ENCODE data around the gene PAX2. TPM values are rescaled to one million over a fixed set of nuclear protein-coding genes. Genes with fewer than 3 reads are reported as not detected.

PAX2 gene
- total RNA-seq, 1 experiment from 2014 or later, result not detected

DNA sequence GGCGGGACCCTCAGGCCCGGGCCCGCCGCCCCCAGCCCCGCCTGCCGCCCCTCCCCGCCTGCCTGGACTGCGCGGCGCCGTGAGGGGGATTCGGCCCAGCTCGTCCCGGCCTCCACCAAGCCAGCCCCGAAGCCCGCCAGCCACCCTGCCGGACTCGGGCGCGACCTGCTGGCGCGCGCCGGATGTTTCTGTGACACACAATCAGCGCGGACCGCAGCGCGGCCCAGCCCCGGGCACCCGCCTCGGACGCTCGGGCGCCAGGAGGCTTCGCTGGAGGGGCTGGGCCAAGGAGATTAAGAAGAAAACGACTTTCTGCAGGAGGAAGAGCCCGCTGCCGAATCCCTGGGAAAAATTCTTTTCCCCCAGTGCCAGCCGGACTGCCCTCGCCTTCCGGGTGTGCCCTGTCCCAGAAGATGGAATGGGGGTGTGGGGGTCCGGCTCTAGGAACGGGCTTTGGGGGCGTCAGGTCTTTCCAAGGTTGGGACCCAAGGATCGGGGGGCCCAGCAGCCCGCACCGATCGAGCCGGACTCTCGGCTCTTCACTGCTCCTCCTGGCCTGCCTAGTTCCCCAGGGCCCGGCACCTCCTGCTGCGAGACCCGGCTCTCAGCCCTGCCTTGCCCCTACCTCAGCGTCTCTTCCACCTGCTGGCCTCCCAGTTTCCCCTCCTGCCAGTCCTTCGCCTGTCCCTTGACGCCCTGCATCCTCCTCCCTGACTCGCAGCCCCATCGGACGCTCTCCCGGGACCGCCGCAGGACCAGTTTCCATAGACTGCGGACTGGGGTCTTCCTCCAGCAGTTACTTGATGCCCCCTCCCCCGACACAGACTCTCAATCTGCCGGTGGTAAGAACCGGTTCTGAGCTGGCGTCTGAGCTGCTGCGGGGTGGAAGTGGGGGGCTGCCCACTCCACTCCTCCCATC lies 82.7 kb downstream of the PAX2 start:
- ChIA-PET POLR2A (ENCODE audit: unreplicated experiment) (no interaction called here), CTCF (no interaction called here)
- Histone ChIP-seq H4K20me1 (ENCODE audit: insufficient read depth) (no peaks in the 10 kb centered on the region), H3K79me2 (ENCODE audit: low read depth) (no peaks in the 10 kb centered on the region), H2AFZ (no peak overlapping the region), H3K27ac (no peak overlapping the region), H3K4me1 (replicated peaks; ENCODE audit: insufficient read depth) (no peaks in the 10 kb centered on the region), H3F3A (ENCODE audit: insufficient read depth, low read depth) (no peaks in the 10 kb centered on the region), H3K4me2 (no peak overlapping the region), H3K27me3 (ENCODE audit: insufficient read depth, low read depth) (peaks cover 12% of the 10 kb centered on the region), H3K9me2 (ENCODE audit: insufficient read depth) (no peaks in the 10 kb centered on the region), H3K36me3 (ENCODE audit: low read depth) (no peaks in the 10 kb centered on the region), H3K4me3 (no peak overlapping the region), H3K9me3 (ENCODE audit: insufficient read depth, low read depth) (no peaks in the 10 kb centered on the region)
- DNase-seq, result peak in 1 of 2 experiments; percentile 6
- no TSS peak for BruUV-seq (replicated peaks)
- intact Hi-C loops (cut with micrococcal nuclease; ENCODE audit: unreplicated experiment), result no loop called here
- TF ChIP-seq, protein P1, sequence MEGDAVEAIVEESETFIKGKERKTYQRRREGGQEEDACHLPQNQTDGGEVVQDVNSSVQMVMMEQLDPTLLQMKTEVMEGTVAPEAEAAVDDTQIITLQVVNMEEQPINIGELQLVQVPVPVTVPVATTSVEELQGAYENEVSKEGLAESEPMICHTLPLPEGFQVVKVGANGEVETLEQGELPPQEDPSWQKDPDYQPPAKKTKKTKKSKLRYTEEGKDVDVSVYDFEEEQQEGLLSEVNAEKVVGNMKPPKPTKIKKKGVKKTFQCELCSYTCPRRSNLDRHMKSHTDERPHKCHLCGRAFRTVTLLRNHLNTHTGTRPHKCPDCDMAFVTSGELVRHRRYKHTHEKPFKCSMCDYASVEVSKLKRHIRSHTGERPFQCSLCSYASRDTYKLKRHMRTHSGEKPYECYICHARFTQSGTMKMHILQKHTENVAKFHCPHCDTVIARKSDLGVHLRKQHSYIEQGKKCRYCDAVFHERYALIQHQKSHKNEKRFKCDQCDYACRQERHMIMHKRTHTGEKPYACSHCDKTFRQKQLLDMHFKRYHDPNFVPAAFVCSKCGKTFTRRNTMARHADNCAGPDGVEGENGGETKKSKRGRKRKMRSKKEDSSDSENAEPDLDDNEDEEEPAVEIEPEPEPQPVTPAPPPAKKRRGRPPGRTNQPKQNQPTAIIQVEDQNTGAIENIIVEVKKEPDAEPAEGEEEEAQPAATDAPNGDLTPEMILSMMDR (conservative IDR thresholded peaks at IDR 0.05), result no peak
- TF ChIP-seq EZH2 (IDR thresholded peaks at IDR 0.05; ENCODE audit: low read depth), result no peak

DNA sequence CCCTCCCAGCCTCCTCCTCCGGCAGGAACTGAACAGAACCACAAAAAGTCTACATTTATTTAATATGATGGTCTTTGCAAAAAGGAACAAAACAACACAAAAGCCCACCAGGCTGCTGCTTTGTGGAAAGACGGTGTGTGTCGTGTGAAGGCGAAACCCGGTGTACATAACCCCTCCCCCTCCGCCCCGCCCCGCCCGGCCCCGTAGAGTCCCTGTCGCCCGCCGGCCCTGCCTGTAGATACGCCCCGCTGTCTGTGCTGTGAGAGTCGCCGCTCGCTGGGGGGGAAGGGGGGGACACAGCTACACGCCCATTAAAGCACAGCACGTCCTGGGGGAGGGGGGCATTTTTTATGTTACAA lies 83.3 kb downstream of the PAX2 start:
- Histone ChIP-seq H3K27me3 (ENCODE audit: insufficient read depth, low read depth) (peaks cover 12% of the 10 kb centered on the region), H2AFZ (no peak overlapping the region), H3K9me3 (ENCODE audit: insufficient read depth, low read depth) (no peaks in the 10 kb centered on the region), H3K4me2 (no peak overlapping the region), H3F3A (ENCODE audit: insufficient read depth, low read depth) (no peaks in the 10 kb centered on the region), H3K36me3 (ENCODE audit: low read depth) (no peaks in the 10 kb centered on the region), H4K20me1 (ENCODE audit: insufficient read depth) (no peaks in the 10 kb centered on the region), H3K4me3 (no peak overlapping the region), H3K79me2 (ENCODE audit: low read depth) (no peaks in the 10 kb centered on the region), H3K27ac (no peak overlapping the region), H3K9me2 (ENCODE audit: insufficient read depth) (no peaks in the 10 kb centered on the region), H3K4me1 (replicated peaks; ENCODE audit: insufficient read depth) (no peaks in the 10 kb centered on the region)
- BruUV-seq (replicated peaks), result no TSS peak
- ChIA-PET CTCF (no interaction called here), POLR2A (ENCODE audit: unreplicated experiment) (no interaction called here)
- intact Hi-C loops (cut with micrococcal nuclease; ENCODE audit: unreplicated experiment), result no loop called here
- TF ChIP-seq, protein P1 (conservative IDR thresholded peaks at IDR 0.05), result no peak
- no peak for TF ChIP-seq EZH2 (IDR thresholded peaks at IDR 0.05; ENCODE audit: low read depth)
- no peak for DNase-seq

GRCh38 chr10:100829097-100829870 lies 83.9 kb downstream of the PAX2 start:
- ChIA-PET POLR2A (ENCODE audit: unreplicated experiment) (no interaction called here), CTCF (no interaction called here)
- Histone ChIP-seq H3K36me3 (ENCODE audit: low read depth) (no peaks in the 10 kb centered on the region), H3K4me3 (no peak overlapping the region), H3K27ac (no peak overlapping the region), H3K4me2 (no peak overlapping the region), H3K4me1 (replicated peaks; ENCODE audit: insufficient read depth) (no peaks in the 10 kb centered on the region), H3F3A (ENCODE audit: insufficient read depth, low read depth) (no peaks in the 10 kb centered on the region), H2AFZ (no peak overlapping the region), H3K79me2 (ENCODE audit: low read depth) (no peaks in the 10 kb centered on the region), H3K9me2 (ENCODE audit: insufficient read depth) (no peaks in the 10 kb centered on the region), H3K9me3 (ENCODE audit: insufficient read depth, low read depth) (no peaks in the 10 kb centered on the region), H3K27me3 (ENCODE audit: insufficient read depth, low read depth) (peaks cover 12% of the 10 kb centered on the region), H4K20me1 (ENCODE audit: insufficient read depth) (no peaks in the 10 kb centered on the region)
- intact Hi-C loops (cut with micrococcal nuclease; ENCODE audit: unreplicated experiment), result no loop called here
- no peak for DNase-seq
- TF ChIP-seq, protein P1 (conservative IDR thresholded peaks at IDR 0.05), result no peak
- TF ChIP-seq EZH2 (IDR thresholded peaks at IDR 0.05; ENCODE audit: low read depth), result no peak
- BruUV-seq (replicated peaks), result no TSS peak

Data from PC-9 (cell line).